OCI-LY1 (cell line): Measurements from ENCODE around the gene PRR20D.
"Not testable (repeated sequence)": the region's sequence is repeated elsewhere in the genome, so short reads cannot be mapped to it uniquely, and the experiment has no call there.

ENCODE experiments used
- CTCF ChIP-seq: fragments of 200-600 bp; sonication (generic), shearing (Covaris generic); IDR thresholded peaks from 2 replicates; pipeline ENCODE4 v1.5.1; 2017; ENCODE audit warnings: mild to moderate bottlenecking, antibody characterized with exemption, low read length, moderate library complexity, mixed read lengths
- EZH2 ChIP-seq: fragments of 200-600 bp; sonication (generic), shearing (Covaris generic); IDR thresholded peaks from 2 replicates; pipeline ENCODE4 v1.8.0; 2017; ENCODE audit warnings: borderline replicate concordance, mixed run types, mild to moderate bottlenecking, antibody characterized with exemption, low read length, moderate library complexity, mixed read lengths

DNA sequence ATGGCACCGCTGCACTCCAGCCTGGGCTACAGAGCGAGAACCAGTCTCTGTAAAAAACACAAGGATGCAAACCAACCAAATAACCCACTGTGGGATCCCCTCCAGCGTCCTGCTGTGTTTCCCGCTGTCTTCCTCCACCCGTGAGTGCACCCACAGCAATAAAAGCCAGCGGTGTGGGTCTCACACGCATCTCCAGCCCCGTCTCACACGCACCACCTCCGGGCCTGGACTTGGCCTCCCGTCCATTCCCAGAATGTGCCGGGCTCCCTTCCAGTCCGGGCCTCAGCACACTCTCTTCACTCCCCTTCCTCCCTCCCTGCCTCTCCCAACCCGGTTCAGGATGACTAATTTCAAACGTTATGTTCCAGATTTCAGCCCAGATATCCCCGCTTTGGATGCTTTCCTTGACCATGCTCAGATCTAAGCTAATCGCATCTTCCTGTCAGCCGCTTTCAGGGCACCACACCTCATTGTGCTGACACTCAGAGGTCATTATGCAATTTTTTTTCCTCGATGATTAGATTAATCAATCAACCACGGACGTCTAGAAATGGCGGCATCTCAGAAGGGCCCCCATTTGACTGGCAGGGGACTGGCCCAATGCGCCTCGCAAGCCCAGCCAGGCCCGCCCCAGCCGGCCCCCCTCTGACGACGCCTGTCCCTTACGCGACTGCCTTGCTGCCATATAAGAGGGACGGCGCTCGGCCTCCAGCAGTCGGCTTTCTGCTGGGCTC lies 20.0 kb upstream of the PRR20D start, which contains the start of gene PRR20A:
- TF ChIP-seq CTCF, EZH2: not testable (repeated sequence)
